Epithelial cell of esophagus (primary cell): ENCODE results near the gene PLCH2.

Experiments
- DNase-seq: peaks from one replicate; pipeline ENCODE4 v3.0.0; 2010; ENCODE audit warnings: low read depth
- H3K4me3 ChIP-seq: 2 replicates; pipeline ENCODE4 v1.5.1; 2011; ENCODE audit warnings: mild to moderate bottlenecking, low read length, control low read depth
- CTCF ChIP-seq: IDR thresholded peaks from 2 replicates; pipeline ENCODE4 v1.5.1; 2011; ENCODE audit warnings: low read depth, mild to moderate bottlenecking, low read length, control low read depth, inconsistent platforms; ENCODE audit not compliant: insufficient read depth; ENCODE audit errors: missing control alignments

The PLCH2 gene

GRCh38 chr1:2501041-2501819 lies 25.1 kb downstream of the PLCH2 start:
- DNase-seq = no peak
- no peak for TF ChIP-seq CTCF
- H3K4me3 ChIP-seq = no peak overlapping the region

GRCh38 chr1:2501820-2502119 lies 25.7 kb downstream of the PLCH2 start:
- H3K4me3 ChIP-seq = no peak overlapping the region
- no peak for DNase-seq
- no peak for TF ChIP-seq CTCF

GRCh38 chr1:2502210-2502609 lies 26.1 kb downstream of the PLCH2 start:
- no peak for TF ChIP-seq CTCF
- DNase-seq = no peak
- H3K4me3 ChIP-seq = no peak overlapping the region

GRCh38 chr1:2502661-2503553 lies 26.8 kb downstream of the PLCH2 start:
- no peak for DNase-seq
- H3K4me3 ChIP-seq = no peak overlapping the region
- no peak for TF ChIP-seq CTCF

- no peak for DNase-seq
- no peak for TF ChIP-seq CTCF
- H3K4me3 ChIP-seq = no peak overlapping the region
Observed at GRCh38 chr1:2503554-2504224, 27.6 kb downstream of the PLCH2 start.

GRCh38 chr1:2504225-2504948 lies 28.3 kb downstream of the PLCH2 start:
- H3K4me3 ChIP-seq = no peak overlapping the region
- no peak for DNase-seq
- no peak for TF ChIP-seq CTCF
